HG02870 (cell line): Measurements from ENCODE around the gene CCDC178.
"Not testable (repeated sequence)": the region's sequence is repeated elsewhere in the genome, so short reads cannot be mapped to it uniquely, and the experiment has no call there.

Experiments used
- ATAC-seq: cut with Tn5 transposase; IDR thresholded peaks from one replicate; pipeline ENCODE4 v1.9.1; 2021; ENCODE audit warnings: mild to moderate bottlenecking, moderate library complexity; ENCODE audit not compliant: unreplicated experiment

The CCDC178 gene

GRCh38 chr18:33020877-33021276 is 419.6 kb downstream of the CCDC178 start:
- ATAC-seq: no peak

GRCh38 chr18:33014060-33014796 is 426.3 kb downstream of the CCDC178 start:
- ATAC-seq: no peak

- ATAC-seq: no peak
Measured at GRCh38 chr18:33010149-33010548, 430.4 kb downstream of the CCDC178 start.

- no peak for ATAC-seq
Measured at GRCh38 chr18:32998921-32999320, 441.6 kb downstream of the CCDC178 start.

- ATAC-seq: no peak
Measured at GRCh38 chr18:32998285-32998684, 442.2 kb downstream of the CCDC178 start.

GRCh38 chr18:32983721-32984120 is 456.8 kb downstream of the CCDC178 start:
- ATAC-seq: no peak

GRCh38 chr18:32980896-32981295 is 459.6 kb downstream of the CCDC178 start:
- ATAC-seq: no peak

- ATAC-seq: no peak
Measured at GRCh38 chr18:32975501-32975900, 465.0 kb downstream of the CCDC178 start.

GRCh38 chr18:32975163-32975436 is 465.4 kb downstream of the CCDC178 start:
- no peak for ATAC-seq

- peak; percentile 97 for ATAC-seq
Measured at GRCh38 chr18:32974421-32975162, 465.9 kb downstream of the CCDC178 start.

- no peak for ATAC-seq
Measured at GRCh38 chr18:32968248-32968647, 472.3 kb downstream of the CCDC178 start.

GRCh38 chr18:32966141-32966540 is 474.4 kb downstream of the CCDC178 start:
- ATAC-seq: no peak

GRCh38 chr18:32961538-32961937 is 479.0 kb downstream of the CCDC178 start:
- no peak for ATAC-seq

GRCh38 chr18:32958746-32959145 is 481.8 kb downstream of the CCDC178 start:
- ATAC-seq: peak; percentile 96

- no peak for ATAC-seq
Measured at GRCh38 chr18:32956591-32957315, 483.8 kb downstream of the CCDC178 start.

- not testable (repeated sequence) for ATAC-seq
Measured at GRCh38 chr18:32952318-32952717, 488.2 kb downstream of the CCDC178 start.

GRCh38 chr18:32937597-32937996 is 502.9 kb downstream of the CCDC178 start:
- no peak for ATAC-seq

GRCh38 chr18:32937066-32937465 is 503.5 kb downstream of the CCDC178 start:
- ATAC-seq: no peak

GRCh38 chr18:32934201-32934600 is 506.3 kb downstream of the CCDC178 start:
- ATAC-seq: no peak

- ATAC-seq: peak; percentile 100
Measured at GRCh38 chr18:32930695-32931301, 509.7 kb downstream of the CCDC178 start.

- no peak for ATAC-seq
Measured at GRCh38 chr18:32929213-32929612, 511.3 kb downstream of the CCDC178 start.
